ENCODE results near the gene FLNA. TPM values are rescaled to one million over a fixed set of nuclear protein-coding genes. Genes with fewer than 3 reads are reported as not detected.

FLNA gene
- total RNA-seq, 2 donors from 2014 or later = 1,711 to 2,337 TPM

DNA sequence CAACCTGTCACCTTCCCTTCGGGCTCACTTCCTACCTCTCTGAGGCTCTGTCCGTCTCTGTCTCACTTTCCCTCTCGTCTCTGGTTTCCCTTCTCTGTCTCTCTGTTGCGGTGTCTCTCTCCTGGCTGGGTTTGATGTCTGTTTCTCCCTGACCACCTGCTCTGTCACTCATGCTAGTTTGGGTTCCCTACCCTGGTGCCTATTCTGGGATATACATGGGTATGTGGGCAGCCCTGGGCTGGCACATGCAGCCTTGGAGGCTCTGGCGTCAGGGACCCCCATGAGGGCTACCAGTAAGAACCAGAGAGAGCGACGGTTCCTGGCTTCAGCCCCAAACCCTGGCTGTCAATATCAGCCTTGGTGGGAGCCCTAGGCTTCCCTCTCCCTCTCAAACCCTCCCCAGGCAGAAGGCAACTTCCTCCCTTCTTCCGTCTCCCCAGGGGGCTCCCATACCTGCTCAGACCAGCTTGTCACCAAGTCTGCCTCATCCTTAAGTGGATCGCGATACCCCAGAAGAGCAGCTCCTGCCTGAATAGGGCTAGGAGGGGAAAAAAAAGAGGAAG lies 34.3 kb upstream of the FLNA start:
- TF ChIP-seq, protein P1, sequence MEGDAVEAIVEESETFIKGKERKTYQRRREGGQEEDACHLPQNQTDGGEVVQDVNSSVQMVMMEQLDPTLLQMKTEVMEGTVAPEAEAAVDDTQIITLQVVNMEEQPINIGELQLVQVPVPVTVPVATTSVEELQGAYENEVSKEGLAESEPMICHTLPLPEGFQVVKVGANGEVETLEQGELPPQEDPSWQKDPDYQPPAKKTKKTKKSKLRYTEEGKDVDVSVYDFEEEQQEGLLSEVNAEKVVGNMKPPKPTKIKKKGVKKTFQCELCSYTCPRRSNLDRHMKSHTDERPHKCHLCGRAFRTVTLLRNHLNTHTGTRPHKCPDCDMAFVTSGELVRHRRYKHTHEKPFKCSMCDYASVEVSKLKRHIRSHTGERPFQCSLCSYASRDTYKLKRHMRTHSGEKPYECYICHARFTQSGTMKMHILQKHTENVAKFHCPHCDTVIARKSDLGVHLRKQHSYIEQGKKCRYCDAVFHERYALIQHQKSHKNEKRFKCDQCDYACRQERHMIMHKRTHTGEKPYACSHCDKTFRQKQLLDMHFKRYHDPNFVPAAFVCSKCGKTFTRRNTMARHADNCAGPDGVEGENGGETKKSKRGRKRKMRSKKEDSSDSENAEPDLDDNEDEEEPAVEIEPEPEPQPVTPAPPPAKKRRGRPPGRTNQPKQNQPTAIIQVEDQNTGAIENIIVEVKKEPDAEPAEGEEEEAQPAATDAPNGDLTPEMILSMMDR (IDR thresholded peaks at IDR 0.05) = no peak
- no peak overlapping the region for H3K4me3 ChIP-seq
- intact Hi-C loops (cut with DNase I) = no loop called here
- no peaks in the 10 kb centered on the region for H3K4me1 ChIP-seq (replicated peaks)
- H3K36me3 ChIP-seq = no peaks in the 10 kb centered on the region
- peak overlapping the region in 1 of 2 donors; percentile 43 for H3K27ac ChIP-seq
- H3K9me3 ChIP-seq = no peaks in the 10 kb centered on the region
- 63% methylated on average over 7 of the region's 10 CpGs for WGBS
- DNase-seq (ENCODE audit: low spot score) = no peak
- H3K27me3 ChIP-seq (replicated peaks; ENCODE audit: insufficient read depth) = no peaks in the 10 kb centered on the region

DNA sequence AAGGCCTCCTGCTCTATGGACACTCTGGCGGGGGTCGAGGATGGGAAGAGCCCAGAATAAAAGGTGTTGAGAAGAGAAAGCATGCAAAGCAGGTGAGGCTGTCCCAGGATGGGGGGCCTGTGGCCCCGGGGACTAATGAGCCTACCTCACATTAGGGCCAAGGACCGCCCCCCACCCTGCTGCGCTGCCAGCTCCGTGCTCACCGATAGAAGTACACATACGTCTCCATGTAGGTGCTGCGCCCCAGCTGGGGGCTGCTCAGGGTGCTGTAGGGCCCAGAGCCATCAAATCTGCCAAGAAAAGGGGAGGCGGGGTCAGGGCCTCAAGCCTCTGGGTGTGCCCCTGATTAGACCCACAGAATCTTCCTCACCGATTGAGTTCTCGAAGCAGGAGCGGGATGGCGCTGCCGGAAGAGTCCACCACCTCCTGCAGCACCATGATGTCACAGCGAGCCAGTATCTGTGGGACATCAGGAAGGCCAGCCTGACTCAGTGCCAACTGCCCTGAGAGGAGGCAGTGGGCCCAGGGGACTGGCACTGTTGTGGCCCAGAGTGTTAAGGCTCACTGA lies 30.3 kb upstream of the FLNA start:
- Histone ChIP-seq H3K27me3 (replicated peaks; ENCODE audit: insufficient read depth) (no peaks in the 10 kb centered on the region), H3K9me3 (no peaks in the 10 kb centered on the region), H3K27ac (no peak overlapping the region), H3K36me3 (no peaks in the 10 kb centered on the region), H3K4me1 (replicated peaks) (no peaks in the 10 kb centered on the region), H3K4me3 (no peak overlapping the region)
- DNase-seq (ENCODE audit: low spot score) = no peak
- 87% methylated on average over 10 of the region's 16 CpGs for WGBS
- TF ChIP-seq POLR2A (IDR thresholded peaks at IDR 0.05) (no peak), POLR2AphosphoS5 (IDR thresholded peaks at IDR 0.05) (no peak)
- TF ChIP-seq, protein P1 (IDR thresholded peaks at IDR 0.05) = no peak
- intact Hi-C loops (cut with DNase I) = loop anchor here (5.0 kb wide), 1 partner anchor 33 kb away; the partner anchor contains the start of gene GDI1

DNA sequence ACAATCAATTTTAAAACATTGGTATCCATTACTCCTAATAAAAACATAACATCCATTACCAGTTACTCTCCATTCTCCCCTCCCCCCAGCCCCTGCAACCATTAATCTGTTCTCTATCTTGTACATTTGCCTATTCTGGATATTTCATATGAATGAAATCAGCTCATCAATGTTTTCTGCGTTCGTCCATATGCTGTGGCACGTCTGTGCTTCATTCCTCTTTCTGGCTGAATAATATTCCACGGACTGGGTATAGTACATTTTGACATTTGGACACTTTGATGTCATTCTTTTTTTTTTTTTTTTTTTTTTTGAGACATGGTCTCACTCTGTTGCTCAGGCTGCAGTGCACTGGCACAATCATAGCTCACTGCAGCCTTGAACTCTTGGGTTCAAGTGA lies 29.4 kb upstream of the FLNA start:
- Histone ChIP-seq H3K27me3 (replicated peaks; ENCODE audit: insufficient read depth) (no peaks in the 10 kb centered on the region), H3K4me1 (replicated peaks) (no peaks in the 10 kb centered on the region), H3K27ac (no peak overlapping the region), H3K36me3 (no peaks in the 10 kb centered on the region), H3K9me3 (no peaks in the 10 kb centered on the region), H3K4me3 (no peak overlapping the region)
- no peak for DNase-seq (ENCODE audit: low spot score)
- intact Hi-C loops (cut with DNase I) = loop anchor here (5.0 kb wide), 1 partner anchor 33 kb away; the partner anchor contains the start of gene GDI1
- TF ChIP-seq POLR2A (IDR thresholded peaks at IDR 0.05) (no peak), POLR2AphosphoS5 (IDR thresholded peaks at IDR 0.05) (no peak)
- TF ChIP-seq, protein P1 (IDR thresholded peaks at IDR 0.05) = no peak
- 92% methylated on average over 4 of the region's 4 CpGs for WGBS

DNA sequence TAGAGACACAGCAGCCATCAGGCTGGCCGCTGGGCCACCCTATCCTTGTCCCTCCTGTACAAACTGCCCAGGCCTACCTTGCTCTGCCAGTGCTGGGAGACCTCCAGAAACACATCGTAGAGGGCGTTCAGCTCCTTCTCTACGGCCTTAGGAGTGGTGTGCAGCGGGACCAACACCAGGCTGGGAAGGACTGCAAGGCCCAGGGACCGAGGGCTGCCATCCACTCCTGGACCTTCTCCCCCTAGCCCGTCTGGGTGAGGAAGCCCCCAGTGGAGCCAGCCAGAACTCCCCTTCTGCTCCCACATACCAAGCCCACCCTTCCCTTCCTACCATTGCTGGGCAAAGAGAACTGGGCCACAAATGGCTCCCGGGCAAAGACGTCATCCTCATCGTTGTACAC lies 28.8 kb upstream of the FLNA start:
- TF ChIP-seq POLR2AphosphoS5 (IDR thresholded peaks at IDR 0.05) = no peak
- TF ChIP-seq, protein P1 (IDR thresholded peaks at IDR 0.05) = no peak
- no peak for TF ChIP-seq POLR2A (IDR thresholded peaks at IDR 0.05)
- Histone ChIP-seq H3K4me3 (no peak overlapping the region), H3K27me3 (replicated peaks; ENCODE audit: insufficient read depth) (no peaks in the 10 kb centered on the region), H3K4me1 (replicated peaks) (no peaks in the 10 kb centered on the region), H3K36me3 (no peaks in the 10 kb centered on the region), H3K27ac (no peak overlapping the region), H3K9me3 (no peaks in the 10 kb centered on the region)
- intact Hi-C loops (cut with DNase I) = loop anchor here (5.0 kb wide), 1 partner anchor 34 kb away; the partner anchor contains the start of gene GDI1
- no peak for DNase-seq (ENCODE audit: low spot score)
- 95% methylated on average over 5 of the region's 10 CpGs for WGBS

DNA sequence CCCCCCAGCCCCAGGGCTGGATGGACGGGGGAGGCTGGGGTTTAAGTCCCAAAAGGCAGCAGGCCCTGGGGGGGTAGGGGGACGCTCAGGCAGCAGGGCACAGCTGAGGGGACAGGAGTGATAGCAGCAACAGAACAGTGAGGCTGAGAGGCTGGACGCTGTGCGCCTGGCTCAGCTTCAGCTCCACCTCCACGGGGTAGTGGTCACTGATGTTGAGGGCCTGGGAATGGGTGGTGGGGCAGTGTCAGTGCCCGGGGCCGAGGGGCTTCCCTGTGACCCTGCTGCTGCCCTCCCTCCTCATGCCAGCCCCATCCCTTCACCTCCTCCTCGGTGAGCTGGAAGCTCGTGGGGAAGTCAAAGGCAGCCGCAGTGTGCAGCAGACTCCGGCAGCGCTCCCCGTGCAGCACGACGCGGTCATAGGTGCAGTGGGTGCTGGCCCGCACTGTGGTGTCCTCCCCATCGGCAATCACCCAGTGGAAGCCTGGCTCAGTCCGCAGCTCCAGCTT lies 28.2 kb upstream of the FLNA start:
- TF ChIP-seq, protein P1 (IDR thresholded peaks at IDR 0.05) = no peak
- TF ChIP-seq POLR2A (IDR thresholded peaks at IDR 0.05) (no peak), POLR2AphosphoS5 (IDR thresholded peaks at IDR 0.05) (no peak)
- peak overlapping the region; percentile 46 to 63 for H3K27ac ChIP-seq
- intact Hi-C loops (cut with DNase I) = loop anchor here (5.0 kb wide), 1 partner anchor 35 kb away; the partner anchor contains the start of gene GDI1

More for the DNA sequence above, 28.2 kb upstream of the FLNA start:
- no CpG with 5 or more reads among the region's 19 CpGs for WGBS
- no peaks in the 10 kb centered on the region for H3K27me3 ChIP-seq (replicated peaks; ENCODE audit: insufficient read depth)
- no peaks in the 10 kb centered on the region for H3K36me3 ChIP-seq
- H3K9me3 ChIP-seq = no peaks in the 10 kb centered on the region
- no peaks in the 10 kb centered on the region for H3K4me1 ChIP-seq (replicated peaks)
- H3K4me3 ChIP-seq = no peak overlapping the region
- DNase-seq (ENCODE audit: low spot score) = no peak
